SK-N-SH (cell line): ENCODE measurements around the gene ACTC1. TPM values are rescaled to one million over a fixed set of nuclear protein-coding genes. Genes with fewer than 3 reads are reported as not detected.
A peak's percentile ranks its signal among the peaks of the same experiment; 100 is the strongest.

ENCODE experiments used
- CTCF ChIA-PET: fragments of 300-600, 350-600 bp; formaldehyde crosslinking; extraction: SDS; loops from one replicate; lab custom pipeline; 2021; lab: Yijun Ruan, JAX
- POLR2A ChIA-PET: fragments of 350-600 bp; sonication (Branson Sonifier 250); formaldehyde crosslinking; extraction: SDS; loops from one replicate; lab custom pipeline; 2020; ENCODE audit warnings: antibody characterized with exemption, inconsistent platforms; lab: Yijun Ruan, JAX
- DNase-seq: peaks from one replicate; pipeline ENCODE4 v3.0.0; 2012
- H2AFZ ChIP-seq: fragments of 200-600 bp; sonication (generic); 2 replicates; pipeline ENCODE4 v1.8.1; 2016; ENCODE audit warnings: antibody characterized with exemption, mild to moderate bottlenecking, low read depth
- H3F3A ChIP-seq: fragments of 200-600 bp; sonication (generic); replicated peaks from 2 replicates; pipeline ENCODE3; 2016; ENCODE audit warnings: antibody characterized with exemption, mild to moderate bottlenecking; ENCODE audit not compliant: insufficient read depth
- H3K27ac ChIP-seq, 2 experiments: fragments of 200-500 bp in 1 of 2; fragments of 200-600 bp in 1 of 2; sonication (Bioruptor generic) in 1 of 2; sonication (generic), shearing (Covaris generic) in 1 of 2; 2 replicates each; pipeline versions ENCODE4 v1.5.1 to v1.6.1; 2014 to 2016; ENCODE audit warnings: low read depth in 2 of 2, inconsistent platforms in 1 of 2, low read length in 1 of 2, mild to moderate bottlenecking in 1 of 2, mixed read lengths in 1 of 2
- H3K27me3 ChIP-seq: fragments of 200-600 bp; sonication (generic), shearing (Covaris generic); 2 replicates; pipeline ENCODE4 v1.6.1; 2016; ENCODE audit warnings: mixed run types; ENCODE audit not compliant: insufficient read depth
- H3K36me3 ChIP-seq, 2 experiments: fragments of 200-500 bp in 1 of 2; fragments of 200-600 bp in 1 of 2; sonication (Bioruptor generic) in 1 of 2; sonication (generic) in 1 of 2; replicated peaks in 1 of 2; 2 replicates each; pipeline versions ENCODE3 to v1.5.1; 2014 to 2016; ENCODE audit warnings: low read length in 1 of 2, mild to moderate bottlenecking in 1 of 2; ENCODE audit not compliant: insufficient read depth in 2 of 2, control insufficient read depth in 1 of 2
- H3K4me1 ChIP-seq, 2 experiments: fragments of 200-500 bp in 1 of 2; fragments of 200-600 bp in 1 of 2; sonication (Bioruptor generic) in 1 of 2; sonication (generic), shearing (Covaris generic) in 1 of 2; 2 replicates each; pipeline versions ENCODE4 v1.5.1 to v1.6.1; 2014 to 2016; ENCODE audit warnings: low read depth in 1 of 2, low read length in 1 of 2, mixed run types in 1 of 2; ENCODE audit not compliant: insufficient read depth in 2 of 2, control insufficient read depth in 1 of 2
- H3K4me2 ChIP-seq: fragments of 200-600 bp; sonication (generic), shearing (Covaris generic); 2 replicates; pipeline ENCODE4 v1.6.1; 2017; ENCODE audit warnings: mixed run types
- H3K4me3 ChIP-seq, 2 experiments: fragments of 200-500 bp in 1 of 2; fragments of 200-600 bp in 1 of 2; sonication (Bioruptor generic) in 1 of 2; sonication (generic), shearing (Covaris generic) in 1 of 2; 2 replicates each; pipeline versions ENCODE4 v1.5.1 to v1.8.1; 2014 to 2016; ENCODE audit warnings: low read depth in 2 of 2, inconsistent platforms in 1 of 2, low read length in 1 of 2, mild to moderate bottlenecking in 1 of 2, mixed read lengths in 1 of 2, moderate library complexity in 1 of 2
- H3K79me2 ChIP-seq: fragments of 200-600 bp; sonication (generic); 2 replicates; pipeline ENCODE4 v1.8.1; 2017; ENCODE audit warnings: mild to moderate bottlenecking; ENCODE audit not compliant: insufficient read depth
- H3K9ac ChIP-seq: fragments of 200-600 bp; sonication (generic); 2 replicates; pipeline ENCODE4 v1.6.1; 2017; ENCODE audit warnings: mixed run types
- H3K9me2 ChIP-seq: fragments of 200-600 bp; sonication (generic); 2 replicates; pipeline ENCODE4 v1.6.1; 2017; ENCODE audit warnings: mixed run types
- H3K9me3 ChIP-seq: fragments of 200-600 bp; sonication (generic); 2 replicates; pipeline ENCODE4 v1.6.1; 2017; ENCODE audit warnings: mixed run types, mild to moderate bottlenecking, moderate library complexity
- H4K20me1 ChIP-seq: fragments of 200-600 bp; sonication (generic); 2 replicates; pipeline ENCODE4 v1.6.1; 2017; ENCODE audit warnings: mild to moderate bottlenecking, mixed run types; ENCODE audit not compliant: insufficient read depth
- CHD2 ChIP-seq: fragments of 150-350 bp; IDR thresholded peaks from 2 replicates; pipeline ENCODE4 v1.6.1; 2018; ENCODE audit warnings: low read length; ENCODE audit not compliant: partially characterized antibody
- EP300 ChIP-seq, 2 experiments: IDR thresholded peaks; 2 replicates each; pipeline versions ENCODE4 v1.4.0 to v1.6.1; 2012; ENCODE audit warnings: borderline replicate concordance in 1 of 2, low read depth in 1 of 2, low read length in 1 of 2
- EZH2phosphoT487 ChIP-seq: fragments of 200-600 bp; sonication (generic); IDR thresholded peaks from 2 replicates; pipeline ENCODE4 v1.6.1; 2017; ENCODE audit warnings: low read depth, mixed run types, mild to moderate bottlenecking, antibody characterized with exemption, moderate library complexity, borderline replicate concordance
- FOSL2 ChIP-seq: IDR thresholded peaks from 2 replicates; pipeline ENCODE4 v1.4.0; 2012; ENCODE audit warnings: low read depth, mild to moderate bottlenecking, moderate library complexity, borderline replicate concordance
- FOXM1 ChIP-seq: IDR thresholded peaks from 2 replicates; pipeline ENCODE4 v1.4.0; 2012; ENCODE audit warnings: low read depth, mild to moderate bottlenecking
- JUND ChIP-seq: IDR thresholded peaks from 2 replicates; pipeline ENCODE4 v1.4.0; 2012
- MAX ChIP-seq: IDR thresholded peaks from 2 replicates; pipeline ENCODE4 v1.4.0; 2012; ENCODE audit warnings: low read depth
- MEF2A ChIP-seq: IDR thresholded peaks from 2 replicates; pipeline ENCODE4 v1.4.0; 2012; ENCODE audit warnings: low read depth, borderline replicate concordance
- MXI1 ChIP-seq: IDR thresholded peaks from 2 replicates; pipeline ENCODE4 v1.6.1; 2012; ENCODE audit warnings: mild to moderate bottlenecking, low read depth, low read length, improper control_type of control experiment
- NFIC ChIP-seq: IDR thresholded peaks from 2 replicates; pipeline ENCODE4 v1.4.0; 2012; ENCODE audit warnings: borderline replicate concordance
- NRF1 ChIP-seq: IDR thresholded peaks from 2 replicates; pipeline ENCODE4 v1.6.1; 2012; ENCODE audit warnings: low read depth, mild to moderate bottlenecking, low read length
- PBX3 ChIP-seq: IDR thresholded peaks from 2 replicates; pipeline ENCODE4; 2012
- RAD21 ChIP-seq: IDR thresholded peaks from 2 replicates; pipeline ENCODE4 v1.6.1; 2012; ENCODE audit warnings: mild to moderate bottlenecking, low read length
- RCOR1 ChIP-seq: fragments of 150-350 bp; IDR thresholded peaks from 2 replicates; pipeline ENCODE4 v1.6.1; 2017; ENCODE audit warnings: antibody characterized with exemption, low read length
- RFX5 ChIP-seq: IDR thresholded peaks from 2 replicates; pipeline ENCODE4 v1.6.1; 2012; ENCODE audit warnings: mild to moderate bottlenecking, improper control_type of control experiment, low read length
- SMC3 ChIP-seq: IDR thresholded peaks from 2 replicates; pipeline ENCODE4 v1.6.1; 2012; ENCODE audit warnings: low read depth, low read length, improper control_type of control experiment
- TAF1 ChIP-seq: IDR thresholded peaks from 2 replicates; pipeline ENCODE4 v1.6.1; 2012; ENCODE audit warnings: low read depth, mild to moderate bottlenecking, low read length, moderate library complexity, borderline replicate concordance
- TCF12 ChIP-seq: IDR thresholded peaks from 2 replicates; pipeline ENCODE4 v1.4.0; 2012
- USF1 ChIP-seq: IDR thresholded peaks from 2 replicates; pipeline ENCODE4 v1.4.0; 2012; ENCODE audit warnings: low read depth, borderline replicate concordance
- USF2 ChIP-seq: fragments of 150-350 bp; IDR thresholded peaks from 2 replicates; pipeline ENCODE4 v1.6.1; 2017; ENCODE audit warnings: antibody characterized with exemption, low read length, low read depth, borderline replicate concordance
- YY1 ChIP-seq: IDR thresholded peaks from 2 replicates; pipeline ENCODE4 v1.4.0; 2012; ENCODE audit warnings: low read depth, mild to moderate bottlenecking
- WGBS: methylation state at CpG from one replicate; pipeline ENCODE4 v1.1.6; 2017; ENCODE audit warnings: low lambda C conversion rate; 5-methylcytosine and 5-hydroxymethylcytosine counted together
- polyA plus RNA-seq, 3 experiments: library from polyadenylated mRNA; depleted of rRNA; stranded (reverse); fragments of >200 nt; gene quantifications; 2 replicates each; pipeline ENCODE4 v1.2.3, GENCODE V29; 2012

The ACTC1 gene
- polyA plus RNA-seq, 1 of the 3 experiments (the other 2 are of a cell fraction): not detected

- H3K79me2 ChIP-seq: no peaks in the 10 kb centered on the region
- ChIA-PET POLR2A (no interaction called here), CTCF (interaction anchor here (1.2 kb wide), 1 partner anchor 84 kb away, joined by 3 read pairs; no protein-coding TSS in a partner anchor)
- no peaks in the 10 kb centered on the region for H3K36me3 ChIP-seq
- no peak overlapping the region for H3K4me3 ChIP-seq
- TF ChIP-seq FOXM1: no peak
- TF ChIP-seq TCF12: peak; percentile 60
- peak; percentile 42; the same call in 1 of the 2 replicates for TF ChIP-seq FOSL2
- no peak for TF ChIP-seq MEF2A
- TF ChIP-seq JUND: 0 out of 2 replicates have a peak, but pooled peaks have one; percentile 21
- TF ChIP-seq YY1: no peak
- no peak for TF ChIP-seq NFIC
- peak overlapping the region; percentile 22 to 48; a peak in 2 of 4 replicates for H3K27ac ChIP-seq
- no peaks in the 10 kb centered on the region for H3K27me3 ChIP-seq
- 22% methylated on average over 5 of the region's 5 CpGs for WGBS
- no peak overlapping the region for H3K4me2 ChIP-seq
- no peaks in the 10 kb centered on the region for H3K9me3 ChIP-seq
- peak overlapping the region; percentile 12; the same call in 1 of the 2 replicates for H2AFZ ChIP-seq
- no peaks in the 10 kb centered on the region for H4K20me1 ChIP-seq
- peaks cover 20% of the 10 kb centered on the region for H3F3A ChIP-seq
- no peak for DNase-seq
- no peaks in the 10 kb centered on the region; a peak in 1 of 4 replicates for H3K4me1 ChIP-seq
- no peak overlapping the region for H3K9ac ChIP-seq
- no peaks in the 10 kb centered on the region for H3K9me2 ChIP-seq
These were observed 24.8 kb upstream of the ACTC1 start for GRCh38 chr15:34820110-34820509.

GRCh38 chr15:34818526-34818925 is 23.2 kb upstream of the ACTC1 start:
- no peak overlapping the region for H3K4me2 ChIP-seq
- peak overlapping the region in 1 of 2 experiments; percentile 34; a peak in 1 of 4 replicates for H3K27ac ChIP-seq
- no peak overlapping the region for H3K4me3 ChIP-seq
- no peaks in the 10 kb centered on the region for H3K9me3 ChIP-seq
- H4K20me1 ChIP-seq: no peaks in the 10 kb centered on the region
- no peaks in the 10 kb centered on the region for H3K36me3 ChIP-seq
- no peak for DNase-seq
- WGBS: 100% methylated on average over 1 of the region's 1 CpG
- H3K9ac ChIP-seq: no peak overlapping the region
- TF ChIP-seq EZH2phosphoT487 (no peak), SMC3 (no peak), YY1 (no peak), USF2 (no peak), MEF2A (no peak), FOXM1 (no peak), EP300 (IDR thresholded peaks at IDR 0.05; ENCODE audit: borderline replicate concordance in 1 of 2, low read depth in 1 of 2, low read length in 1 of 2) (no peak), TAF1 (no peak), MXI1 (no peak), RAD21 (no peak), RCOR1 (no peak), NRF1 (no peak), RFX5 (no peak), PBX3 (no peak), MAX (no peak), CHD2 (no peak), TCF12 (no peak), FOSL2 (no peak), USF1 (no peak), JUND (no peak)
- H3F3A ChIP-seq: peaks cover 20% of the 10 kb centered on the region
- H3K9me2 ChIP-seq: no peaks in the 10 kb centered on the region
- no peaks in the 10 kb centered on the region for H3K79me2 ChIP-seq
- no peaks in the 10 kb centered on the region for H3K27me3 ChIP-seq
- H2AFZ ChIP-seq: no peak overlapping the region
- ChIA-PET POLR2A (no interaction called here), CTCF (no interaction called here)
- peaks cover 0 to 2% of the 10 kb centered on the region in 2 experiments; a peak in 2 of 4 replicates for H3K4me1 ChIP-seq
